Adrenal gland (tissue), 12 donors: ENCODE measurements around the gene TRABD. TPM values are rescaled to one million over a fixed set of nuclear protein-coding genes. Genes with fewer than 3 reads are reported as not detected.

Experiments used
- DNase-seq, 7 donors: peaks; one replicate each; pipeline ENCODE4 v3.0.0-alpha.2; 2019 to 2020
- H3K27ac ChIP-seq, 5 donors: fragments of 200-600 bp; sonication (generic) in 4 of 5; 1 replicate in 3 of 5; 2 replicates in 2 of 5; pipeline versions ENCODE4 v1.5.1 to v1.8.0; 2016 to 2020; ENCODE audit warnings: mild to moderate bottlenecking in 1 of 5
- H3K27me3 ChIP-seq: fragments of 200-600 bp; 2 replicates; pipeline ENCODE4 v1.8.0; 2021
- H3K36me3 ChIP-seq, 2 donors: fragments of 200-600 bp; replicated peaks in 1 of 2; 1 replicate in 1 of 2; 2 replicates in 1 of 2; pipeline versions ENCODE4 v1.5.1 to v1.8.0; 2018 to 2022
- H3K4me1 ChIP-seq, 2 donors: fragments of 200-600 bp; replicated peaks in 1 of 2; 1 replicate in 1 of 2; 2 replicates in 1 of 2; pipeline versions ENCODE4 v1.5.1 to v1.8.0; 2018 to 2021
- H3K4me3 ChIP-seq, 4 donors: fragments of 200-600 bp; sonication (generic) in 3 of 4; one replicate each; pipeline ENCODE4 v1.5.1; 2016 to 2018
- H3K9me3 ChIP-seq, 3 donors: fragments of 200-600 bp; sonication (generic) in 1 of 3; replicated peaks in 1 of 3; 1 replicate in 2 of 3; 2 replicates in 1 of 3; pipeline versions ENCODE4 v1.5.1 to v1.8.0; 2016 to 2021
- POLR2A ChIP-seq, 2 donors: fragments of 450-650 bp; IDR thresholded peaks; one replicate each; pipeline ENCODE4 v1.6.1; 2017; ENCODE audit warnings: antibody characterized with exemption in 2 of 2, mild to moderate bottlenecking in 2 of 2, moderate library complexity in 1 of 2
- WGBS, 4 donors: extraction: QIAGEN DNeasy Blood & Tissue Kit in 2 of 4; methylation state at CpG; one replicate each; pipeline versions ENCODE4 v1.1.5 to v1.1.7; 2013 to 2017; 5-methylcytosine and 5-hydroxymethylcytosine counted together
- intact Hi-C, 2 donors: fragments of 100-400 bp; cut with DNase I; formaldehyde crosslinking; loops; one replicate each; pipeline versions ENCODE4 v1.14.1 to v1.15.0; 2022 to 2023
- polyA plus RNA-seq, 3 donors: library from polyadenylated mRNA; stranded (reverse); fragments of 200-250 nt in 2 of 3; fragments of 350-450 nt in 1 of 3; fragmentation: Illumina TruSeq in 1 of 3; extraction: RNeasy Lipid Tissue Mini Kit (QIAGEN cat#74804) in 1 of 3; gene quantifications; one replicate each; pipeline ENCODE4 v1.2.3, GENCODE V29; 2013 to 2014
- total RNA-seq, 9 donors: library from RNA; depleted of rRNA in 4 of 9; stranded (reverse); fragments of >200 nt in 4 of 9; fragments of 120-200 nt in 1 of 9; fragmentation: NEBNext Ultra II Directional in 1 of 9; extraction: Animal tissue kit (Norgen Biotek cat#: 25700) in 1 of 9; gene quantifications; one replicate each; pipeline versions ENCODE4 v1.1.0 to v1.2.4, GENCODE V29; 2013 to 2023
- TF ChIP-seq, protein P1 (sequence below), 6 experiments: fragments of 450-650 bp in 4 of 6; fragments of 200-600 bp in 2 of 6; sonication (generic) in 1 of 6; IDR thresholded peaks; 1 replicate in 5 of 6; 2 replicates in 1 of 6; pipeline versions ENCODE4 v1.5.1 to v1.8.0; 2016 to 2021; ENCODE audit warnings: antibody characterized with exemption in 6 of 6, mild to moderate bottlenecking in 2 of 6, moderate library complexity in 1 of 6
- donor health status: healthy with polysubstance abuse.
- donor health status: Bipolar disorder and iron deficiency.
- donor health status: DM: yes; HTN: yes; CAD: no.
- donor health status: DM: no; HTN: no; CAD: no.
- donor health status: DM: no; HTN: no; CAD: no.
- donor health status: DM: yes; HTN: yes; CAD: no.

The TRABD gene
- total and polyA plus RNA-seq, 12 donors: 3.0 to 79.0 (median 28.9) TPM

DNA sequence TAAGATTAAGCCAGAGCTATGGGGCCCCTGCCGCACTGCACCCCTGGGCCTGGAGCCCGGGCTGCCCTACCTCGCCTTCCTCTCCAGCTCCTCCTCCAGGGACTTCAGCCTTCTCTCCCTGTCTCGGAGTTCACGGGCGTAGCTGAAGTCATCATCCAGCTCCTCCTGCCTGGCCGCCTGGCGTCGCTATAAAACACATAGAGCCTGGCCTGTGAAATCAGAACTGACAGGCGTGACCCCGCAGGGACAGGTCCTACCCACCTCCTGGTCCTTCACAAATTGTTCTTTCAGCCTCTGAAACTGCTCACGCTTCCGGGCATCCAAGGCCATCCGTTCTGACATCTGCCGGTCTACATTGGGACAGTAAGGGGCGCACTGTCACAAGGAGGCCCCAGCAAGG is 38.4 kb downstream of the TRABD start:
- TF ChIP-seq, protein P1, sequence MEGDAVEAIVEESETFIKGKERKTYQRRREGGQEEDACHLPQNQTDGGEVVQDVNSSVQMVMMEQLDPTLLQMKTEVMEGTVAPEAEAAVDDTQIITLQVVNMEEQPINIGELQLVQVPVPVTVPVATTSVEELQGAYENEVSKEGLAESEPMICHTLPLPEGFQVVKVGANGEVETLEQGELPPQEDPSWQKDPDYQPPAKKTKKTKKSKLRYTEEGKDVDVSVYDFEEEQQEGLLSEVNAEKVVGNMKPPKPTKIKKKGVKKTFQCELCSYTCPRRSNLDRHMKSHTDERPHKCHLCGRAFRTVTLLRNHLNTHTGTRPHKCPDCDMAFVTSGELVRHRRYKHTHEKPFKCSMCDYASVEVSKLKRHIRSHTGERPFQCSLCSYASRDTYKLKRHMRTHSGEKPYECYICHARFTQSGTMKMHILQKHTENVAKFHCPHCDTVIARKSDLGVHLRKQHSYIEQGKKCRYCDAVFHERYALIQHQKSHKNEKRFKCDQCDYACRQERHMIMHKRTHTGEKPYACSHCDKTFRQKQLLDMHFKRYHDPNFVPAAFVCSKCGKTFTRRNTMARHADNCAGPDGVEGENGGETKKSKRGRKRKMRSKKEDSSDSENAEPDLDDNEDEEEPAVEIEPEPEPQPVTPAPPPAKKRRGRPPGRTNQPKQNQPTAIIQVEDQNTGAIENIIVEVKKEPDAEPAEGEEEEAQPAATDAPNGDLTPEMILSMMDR (IDR thresholded peaks at IDR 0.05): no peak
- TF ChIP-seq POLR2A (IDR thresholded peaks at IDR 0.05): no peak
- no peak for DNase-seq
- Histone ChIP-seq H3K36me3 (peaks cover 0 to 75% of the 10 kb centered on the region in 2 donors), H3K27me3 (no peaks in the 10 kb centered on the region), H3K4me3 (no peak overlapping the region), H3K27ac (no peak overlapping the region), H3K4me1 (no peaks in the 10 kb centered on the region), H3K9me3 (no peaks in the 10 kb centered on the region)
- WGBS, 4 donors: 89 to 93% (median 90%) methylated on average over 15 to 16 of the region's 16 CpGs
- intact Hi-C loops: no loop called here

DNA sequence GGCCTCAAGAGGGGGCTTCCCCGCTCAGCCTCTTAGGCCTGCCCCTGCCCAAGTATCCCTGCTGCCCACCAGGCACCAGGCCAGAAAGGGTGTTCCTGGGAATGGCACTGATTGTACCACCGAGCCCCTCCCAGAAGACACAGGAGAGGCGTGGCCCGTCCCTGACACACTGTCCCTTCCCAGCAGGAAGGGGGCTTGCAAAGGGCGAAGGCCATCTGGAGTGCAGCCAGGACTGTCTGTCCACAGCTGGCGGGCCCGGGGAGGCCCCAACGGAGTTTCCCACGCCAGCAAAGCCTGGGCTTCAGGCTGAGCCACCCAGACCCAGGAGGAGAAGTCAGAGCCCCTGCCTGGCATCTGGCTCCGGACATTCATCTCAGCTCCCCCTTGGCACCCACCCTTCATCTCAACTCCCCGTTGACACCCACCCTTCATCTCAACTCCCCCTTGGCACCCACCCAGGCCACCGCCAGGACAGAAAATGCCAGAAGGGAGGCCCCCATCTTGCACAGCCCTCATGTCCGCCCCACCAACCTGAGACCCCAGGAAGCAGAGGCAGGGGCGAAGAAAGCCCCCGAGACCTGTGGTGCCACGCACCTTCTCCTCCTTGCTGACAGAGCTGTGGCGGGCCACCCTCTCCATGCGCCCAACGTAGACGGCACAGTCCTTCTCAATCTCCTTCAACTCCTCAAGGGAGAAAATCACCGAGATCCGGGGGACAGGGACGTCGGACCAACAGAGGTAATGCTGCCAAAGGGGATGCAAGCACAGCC is 39.7 kb downstream of the TRABD start:
- intact Hi-C loops: no loop called here
- Histone ChIP-seq H3K27me3 (no peaks in the 10 kb centered on the region), H3K4me1 (no peaks in the 10 kb centered on the region), H3K9me3 (no peaks in the 10 kb centered on the region), H3K4me3 (no peak overlapping the region), H3K36me3 (peaks cover 0 to 71% of the 10 kb centered on the region in 2 donors), H3K27ac (no peak overlapping the region)
- no peak for TF ChIP-seq POLR2A (IDR thresholded peaks at IDR 0.05)
- TF ChIP-seq, protein P1 (IDR thresholded peaks at IDR 0.05): no peak
- whole genome bisulfite sequencing, 4 donors: 85 to 93% (median 87%) methylated on average over 14 to 24 of the region's 24 CpGs
- no peak for DNase-seq

DNA sequence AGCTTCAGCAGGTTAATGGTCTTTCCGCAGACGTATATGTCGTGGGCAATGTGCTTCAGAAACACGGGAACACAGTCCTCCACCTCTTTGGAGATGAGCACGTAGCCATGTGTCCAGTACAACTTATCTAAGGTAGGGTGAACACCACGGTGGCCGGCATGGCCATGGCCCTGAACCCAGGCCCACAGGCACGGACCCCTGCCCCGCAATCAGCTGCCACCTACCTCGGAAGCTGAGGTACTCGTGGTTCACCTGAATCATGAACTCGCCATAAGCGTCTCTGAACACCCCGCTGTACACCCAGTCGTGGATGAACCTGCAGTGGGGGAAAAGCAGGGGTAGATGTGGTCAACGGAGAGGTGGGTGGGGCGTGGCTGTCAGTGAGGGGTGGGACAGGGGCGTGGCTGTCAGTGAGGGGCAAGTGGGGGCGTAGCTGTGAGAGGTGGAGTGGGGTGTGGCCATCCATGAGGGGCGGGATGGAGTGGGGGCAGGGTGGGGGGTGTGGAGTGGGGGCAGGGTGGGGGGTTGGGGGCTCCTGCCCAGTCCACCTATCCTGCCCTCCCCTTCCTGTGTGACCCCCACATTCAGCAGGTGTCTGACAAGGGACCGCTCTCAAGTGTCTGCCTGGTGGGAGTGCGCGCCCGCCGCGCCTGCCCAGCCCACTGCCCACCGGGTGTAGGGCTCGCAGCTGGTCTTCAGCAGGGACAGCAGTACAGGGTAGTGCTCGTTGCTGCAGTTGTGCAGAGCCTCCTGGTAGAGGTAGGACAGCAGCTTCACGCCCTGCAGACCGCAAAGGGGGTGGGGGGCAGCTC is 40.6 kb downstream of the TRABD start:
- 91 to 93% (median 93%) methylated on average over 16 to 31 of the region's 31 CpGs for WGBS, 4 donors
- TF ChIP-seq, protein P1 (IDR thresholded peaks at IDR 0.05): no peak

DNA sequence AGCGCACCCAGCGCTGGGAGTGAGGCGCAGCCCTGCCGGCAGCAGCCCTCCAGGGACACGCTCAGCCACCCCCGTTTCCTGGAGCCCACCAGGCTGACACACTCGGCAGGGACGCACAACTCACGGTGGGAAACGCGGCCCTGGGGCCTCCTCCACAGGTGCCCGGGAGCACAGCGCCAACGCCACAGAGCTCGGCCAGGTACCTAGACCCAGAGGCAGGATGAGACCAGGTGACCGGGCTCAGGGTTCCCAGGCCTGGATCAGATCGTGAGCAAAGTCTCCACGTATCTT is 41.1 kb downstream of the TRABD start:
- no peaks in the 10 kb centered on the region for H3K9me3 ChIP-seq
- H3K36me3 ChIP-seq: peaks cover 0 to 56% of the 10 kb centered on the region in 2 donors
- TF ChIP-seq, protein P1 (IDR thresholded peaks at IDR 0.05): no peak
- no peak for TF ChIP-seq POLR2A (IDR thresholded peaks at IDR 0.05)
- no peaks in the 10 kb centered on the region for H3K27me3 ChIP-seq
- no peak for DNase-seq
- no peak overlapping the region for H3K27ac ChIP-seq
- intact Hi-C loops: no loop called here
- no peak overlapping the region for H3K4me3 ChIP-seq
- 88 to 93% (median 93%) methylated on average over 17 to 18 of the region's 18 CpGs; no CpG with 5 or more reads in 1 of the 4 donors for WGBS, 4 donors
- H3K4me1 ChIP-seq: no peaks in the 10 kb centered on the region

More for the DNA sequence above, 40.6 kb downstream of the TRABD start:
- intact Hi-C loops: no loop called here
- no peak overlapping the region for H3K27ac ChIP-seq
- no peak overlapping the region for H3K4me3 ChIP-seq
- H3K9me3 ChIP-seq: no peaks in the 10 kb centered on the region
- H3K4me1 ChIP-seq: no peaks in the 10 kb centered on the region
- H3K36me3 ChIP-seq: peaks cover 0 to 62% of the 10 kb centered on the region in 2 donors
- H3K27me3 ChIP-seq: no peaks in the 10 kb centered on the region
- no peak for DNase-seq
